KBM-7 (cell line): ENCODE results near the gene SLC22A14.
A peak's percentile ranks its signal among the peaks of the same experiment; 100 is the strongest.
"Not testable (repeated sequence)": the region's sequence is repeated elsewhere in the genome, so short reads cannot be mapped to it uniquely, and the experiment has no call there.

Experiments used
- DNase-seq: peaks from one replicate; pipeline ENCODE4 v3.0.0-alpha.2; 2015
- in situ Hi-C: fragments of 300-500 bp; cut with MboI; formaldehyde crosslinking; loops from 2 replicates; pipeline ENCODE4 v1.14.3; 2020; ENCODE audit warnings: low sequenced_read_pairs, low pct_unique_long_range_greater_than_20kb, mixed read lengths

SLC22A14 gene

GRCh38 chr3:38281895-38282686 is at the start of gene SLC22A14:
TSS of gene SLC22A14 (plus strand) at chr3:38282294. CDS start at chr3:38306027, 23,733 bp downstream.
- in situ Hi-C loops: no loop called here
- DNase-seq: no peak

- in situ Hi-C loops: no loop called here
- DNase-seq: no peak
These were observed 49.4 kb upstream of the SLC22A14 start for GRCh38 chr3:38232701-38233100.

- DNase-seq: no peak
- in situ Hi-C loops: no loop called here
These were observed 46.6 kb upstream of the SLC22A14 start for GRCh38 chr3:38235466-38235865.

- DNase-seq: no peak
- in situ Hi-C loops: no loop called here
These were observed 43.6 kb upstream of the SLC22A14 start for GRCh38 chr3:38238416-38239008.

GRCh38 chr3:38242812-38243211 is 39.3 kb upstream of the SLC22A14 start:
- DNase-seq, in situ Hi-C loops: not testable (repeated sequence)

- in situ Hi-C loops: no loop called here
- no peak for DNase-seq
These were observed 36.2 kb upstream of the SLC22A14 start for GRCh38 chr3:38245930-38246329.

GRCh38 chr3:38247366-38248035 is 34.6 kb upstream of the SLC22A14 start:
- in situ Hi-C loops: no loop called here
- no peak for DNase-seq

- in situ Hi-C loops: no loop called here
These were observed 31.9 kb upstream of the SLC22A14 start for GRCh38 chr3:38250198-38250597.

GRCh38 chr3:38251197-38251596 is 30.9 kb upstream of the SLC22A14 start:
- no peak for DNase-seq
- in situ Hi-C loops: no loop called here

More at GRCh38 chr3:38250198-38250597, 31.9 kb upstream of the SLC22A14 start:
- no peak for DNase-seq

- in situ Hi-C loops: no loop called here
- no peak for DNase-seq
These were observed 28.4 kb upstream of the SLC22A14 start for GRCh38 chr3:38253704-38254103.

- DNase-seq: no peak
- in situ Hi-C loops: no loop called here
These were observed 27.2 kb upstream of the SLC22A14 start for GRCh38 chr3:38254872-38255271.

- in situ Hi-C loops: no loop called here
- no peak for DNase-seq
These were observed 26.5 kb upstream of the SLC22A14 start for GRCh38 chr3:38255627-38256026.

GRCh38 chr3:38257583-38257982 is 24.5 kb upstream of the SLC22A14 start:
- in situ Hi-C loops: no loop called here
- DNase-seq: no peak

GRCh38 chr3:38260474-38260873 is 21.6 kb upstream of the SLC22A14 start:
- in situ Hi-C loops: no loop called here
- DNase-seq: no peak

- in situ Hi-C loops: no loop called here
- DNase-seq: no peak
These were observed 17.7 kb upstream of the SLC22A14 start for GRCh38 chr3:38264353-38264771.

GRCh38 chr3:38264779-38265178 is 17.3 kb upstream of the SLC22A14 start:
- in situ Hi-C loops: no loop called here
- DNase-seq: no peak

GRCh38 chr3:38265604-38266307 is 16.3 kb upstream of the SLC22A14 start, which contains the start of gene SLC22A13:
TSS of gene SLC22A13 (plus strand) at chr3:38265812. CDS start at chr3:38265861, 49 bp downstream.
- in situ Hi-C loops: no loop called here
- DNase-seq: no peak

GRCh38 chr3:38266810-38267209 is 15.3 kb upstream of the SLC22A14 start:
- no peak for DNase-seq
- in situ Hi-C loops: no loop called here

- in situ Hi-C loops: no loop called here
- peak; percentile 40 for DNase-seq
These were observed 14.4 kb upstream of the SLC22A14 start for GRCh38 chr3:38267662-38268061.
